SU-DHL-6 (cell line): ENCODE measurements around the gene TBC1D9B.

Experiments
- H2AFZ ChIP-seq: fragments of 200-600 bp; sonication (generic); 2 replicates; pipeline ENCODE4 v1.6.1; 2014; ENCODE audit warnings: low read depth, mild to moderate bottlenecking, moderate library complexity, mixed read lengths, antibody characterized with exemption, low read length; ENCODE audit not compliant: severe bottlenecking
- H3F3A ChIP-seq: fragments of 200-600 bp; shearing (Covaris generic); 2 replicates; pipeline ENCODE4 v1.6.0; 2016; ENCODE audit warnings: antibody characterized with exemption, mild to moderate bottlenecking; ENCODE audit not compliant: insufficient read depth
- H3K27ac ChIP-seq: fragments of 200-600 bp; sonication (generic); 2 replicates; pipeline ENCODE4 v1.5.1; 2016; ENCODE audit warnings: low read depth, mild to moderate bottlenecking, low read length, moderate library complexity, mixed read lengths
- H3K27me3 ChIP-seq: fragments of 200-600 bp; sonication (generic), shearing (Covaris generic); 2 replicates; pipeline ENCODE4 v1.6.0; 2014; ENCODE audit warnings: mild to moderate bottlenecking, low read length
- H3K36me3 ChIP-seq: fragments of 200-600 bp; sonication (generic); 2 replicates; pipeline ENCODE4 v1.6.1; 2014; ENCODE audit warnings: mild to moderate bottlenecking, low read length, mixed read lengths
- H3K4me2 ChIP-seq: fragments of 300-600, 200-600 bp; shearing (Covaris generic), sonication (generic); 2 replicates; pipeline ENCODE4 v1.6.0; 2014; ENCODE audit warnings: low read length, low read depth, mild to moderate bottlenecking; ENCODE audit not compliant: poor library complexity, severe bottlenecking
- H3K4me3 ChIP-seq: fragments of 200-600 bp; sonication (generic); 2 replicates; pipeline ENCODE4 v1.5.1; 2014; ENCODE audit warnings: antibody characterized with exemption, low read length, mild to moderate bottlenecking, mixed read lengths; ENCODE audit not compliant: insufficient read depth, poor library complexity, severe bottlenecking
- H3K79me2 ChIP-seq: fragments of 200-600 bp; sonication (generic); 2 replicates; pipeline ENCODE4 v1.6.1; 2014; ENCODE audit warnings: mild to moderate bottlenecking, low read length, moderate library complexity; ENCODE audit not compliant: insufficient read depth
- H3K9ac ChIP-seq: fragments of 200-600 bp; sonication (generic); 2 replicates; pipeline ENCODE4 v1.7.0; 2014; ENCODE audit warnings: mild to moderate bottlenecking, low read length
- H3K9me2 ChIP-seq: fragments of 200-600 bp; sonication (generic); replicated peaks from 2 replicates; pipeline ENCODE4 v1.6.1; 2014; ENCODE audit warnings: low read length; ENCODE audit not compliant: insufficient read depth
- H3K9me3 ChIP-seq: fragments of 200-600 bp; sonication (generic); 2 replicates; pipeline ENCODE4 v1.6.1; 2014; ENCODE audit warnings: low read length, mixed read lengths; ENCODE audit not compliant: insufficient read depth
- H4K20me1 ChIP-seq: fragments of 200-600 bp; sonication (generic); 2 replicates; pipeline ENCODE4 v1.6.1; 2014; ENCODE audit warnings: low read depth, mild to moderate bottlenecking, antibody characterized with exemption, low read length, moderate library complexity, mixed read lengths
- EZH2phosphoT487 ChIP-seq: fragments of 200-600 bp; sonication (generic), shearing (Covaris generic); conservative IDR thresholded peaks from 2 replicates; pipeline ENCODE4 v1.6.1; 2018; ENCODE audit warnings: mild to moderate bottlenecking, antibody characterized with exemption, low read length, moderate library complexity, mixed read lengths
- TF ChIP-seq, protein P1 (sequence below): fragments of 200-600 bp; sonication (generic); IDR thresholded peaks from one replicate; pipeline ENCODE4 v1.5.1; 2017; ENCODE audit warnings: antibody characterized with exemption, mild to moderate bottlenecking, low read length, moderate library complexity; ENCODE audit not compliant: insufficient read depth, poor library complexity, severe bottlenecking

The TBC1D9B gene

DNA sequence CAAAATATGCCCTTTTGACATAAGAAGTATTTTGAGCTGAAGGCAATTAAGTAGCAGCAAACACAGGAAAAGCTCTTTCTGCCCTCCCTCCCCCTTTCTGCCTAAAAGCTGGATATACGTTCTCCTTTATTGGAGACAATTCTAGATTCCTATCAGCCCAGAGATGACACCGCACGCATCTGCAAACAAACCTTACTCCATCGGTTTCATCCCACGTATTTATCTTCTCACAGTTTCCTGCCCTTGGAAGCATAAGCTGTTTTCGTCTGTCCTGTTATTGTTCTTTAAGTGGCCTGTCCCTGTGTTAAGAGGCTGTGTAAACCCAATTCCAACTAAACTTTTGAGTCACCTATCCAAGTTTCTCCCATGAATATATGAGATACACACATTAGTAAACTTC is 11.8 kb downstream of the TBC1D9B start:
- Histone ChIP-seq H3K79me2 (no peaks in the 10 kb centered on the region), H2AFZ (no peak overlapping the region), H3F3A (no peaks in the 10 kb centered on the region), H3K4me3 (no peak overlapping the region), H3K36me3 (peaks cover 9% of the 10 kb centered on the region; the same call in 1 of the 2 replicates), H3K27ac (no peak overlapping the region), H4K20me1 (no peaks in the 10 kb centered on the region), H3K9me2 (no peaks in the 10 kb centered on the region), H3K9me3 (no peaks in the 10 kb centered on the region), H3K27me3 (no peaks in the 10 kb centered on the region), H3K4me2 (no peak overlapping the region), H3K9ac (no peak overlapping the region)
- TF ChIP-seq EZH2phosphoT487 = no peak
- TF ChIP-seq, protein P1, sequence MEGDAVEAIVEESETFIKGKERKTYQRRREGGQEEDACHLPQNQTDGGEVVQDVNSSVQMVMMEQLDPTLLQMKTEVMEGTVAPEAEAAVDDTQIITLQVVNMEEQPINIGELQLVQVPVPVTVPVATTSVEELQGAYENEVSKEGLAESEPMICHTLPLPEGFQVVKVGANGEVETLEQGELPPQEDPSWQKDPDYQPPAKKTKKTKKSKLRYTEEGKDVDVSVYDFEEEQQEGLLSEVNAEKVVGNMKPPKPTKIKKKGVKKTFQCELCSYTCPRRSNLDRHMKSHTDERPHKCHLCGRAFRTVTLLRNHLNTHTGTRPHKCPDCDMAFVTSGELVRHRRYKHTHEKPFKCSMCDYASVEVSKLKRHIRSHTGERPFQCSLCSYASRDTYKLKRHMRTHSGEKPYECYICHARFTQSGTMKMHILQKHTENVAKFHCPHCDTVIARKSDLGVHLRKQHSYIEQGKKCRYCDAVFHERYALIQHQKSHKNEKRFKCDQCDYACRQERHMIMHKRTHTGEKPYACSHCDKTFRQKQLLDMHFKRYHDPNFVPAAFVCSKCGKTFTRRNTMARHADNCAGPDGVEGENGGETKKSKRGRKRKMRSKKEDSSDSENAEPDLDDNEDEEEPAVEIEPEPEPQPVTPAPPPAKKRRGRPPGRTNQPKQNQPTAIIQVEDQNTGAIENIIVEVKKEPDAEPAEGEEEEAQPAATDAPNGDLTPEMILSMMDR = no peak

DNA sequence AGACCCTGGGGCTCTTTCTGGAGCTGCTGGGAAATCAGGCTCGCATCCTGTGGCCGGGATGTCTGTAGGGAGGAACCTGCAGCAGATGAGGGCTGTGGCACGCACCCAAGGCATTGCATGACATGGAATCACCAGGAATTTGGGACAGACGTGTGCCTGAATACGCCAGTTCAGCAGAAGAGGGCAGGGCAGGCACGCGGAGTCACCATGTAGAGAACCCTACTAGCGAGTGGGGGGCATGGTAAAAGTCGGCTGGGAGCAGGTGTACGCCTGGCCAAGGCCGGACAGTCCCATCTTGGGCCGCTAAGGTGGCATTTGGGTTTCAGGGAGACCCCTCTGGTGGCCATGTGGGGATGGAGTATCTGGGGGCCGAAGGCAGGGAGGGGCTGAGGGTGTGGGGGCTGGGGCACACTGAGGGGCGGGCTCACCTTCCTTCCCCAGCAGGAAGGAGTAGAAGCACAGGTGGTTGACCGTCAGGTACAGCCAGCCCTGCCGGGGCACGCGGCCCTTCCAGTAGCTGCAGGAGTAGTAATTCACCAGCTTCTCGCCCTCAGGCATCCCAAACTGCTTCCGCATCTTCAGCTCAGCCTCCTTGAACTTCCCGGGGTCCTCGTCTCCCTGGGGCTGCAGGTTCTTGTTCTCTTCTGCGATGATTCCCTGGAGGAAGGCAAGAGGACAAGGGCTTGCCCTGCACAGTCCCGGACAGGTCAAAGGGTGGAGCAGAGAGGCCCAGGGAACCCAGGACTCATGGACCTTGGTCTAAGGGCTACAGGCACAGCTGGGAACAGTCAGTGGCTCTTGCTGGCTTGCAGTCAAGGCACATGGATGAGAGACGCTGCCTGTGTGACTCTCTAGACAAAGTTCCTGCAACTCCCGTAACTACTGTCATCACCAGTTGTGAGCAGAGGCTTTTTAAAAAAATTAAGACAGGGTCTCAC is 13.5 kb downstream of the TBC1D9B start:
- Histone ChIP-seq H3K27me3 (no peaks in the 10 kb centered on the region), H3K4me3 (no peak overlapping the region), H3K9ac (no peak overlapping the region), H4K20me1 (no peaks in the 10 kb centered on the region), H3K9me2 (no peaks in the 10 kb centered on the region), H3K9me3 (no peaks in the 10 kb centered on the region), H3K4me2 (no peak overlapping the region), H3K36me3 (peaks cover 8% of the 10 kb centered on the region; the same call in 1 of the 2 replicates), H3K79me2 (no peaks in the 10 kb centered on the region), H3K27ac (no peak overlapping the region), H2AFZ (no peak overlapping the region), H3F3A (no peaks in the 10 kb centered on the region)
- TF ChIP-seq, protein P1 = no peak
- no peak for TF ChIP-seq EZH2phosphoT487

DNA sequence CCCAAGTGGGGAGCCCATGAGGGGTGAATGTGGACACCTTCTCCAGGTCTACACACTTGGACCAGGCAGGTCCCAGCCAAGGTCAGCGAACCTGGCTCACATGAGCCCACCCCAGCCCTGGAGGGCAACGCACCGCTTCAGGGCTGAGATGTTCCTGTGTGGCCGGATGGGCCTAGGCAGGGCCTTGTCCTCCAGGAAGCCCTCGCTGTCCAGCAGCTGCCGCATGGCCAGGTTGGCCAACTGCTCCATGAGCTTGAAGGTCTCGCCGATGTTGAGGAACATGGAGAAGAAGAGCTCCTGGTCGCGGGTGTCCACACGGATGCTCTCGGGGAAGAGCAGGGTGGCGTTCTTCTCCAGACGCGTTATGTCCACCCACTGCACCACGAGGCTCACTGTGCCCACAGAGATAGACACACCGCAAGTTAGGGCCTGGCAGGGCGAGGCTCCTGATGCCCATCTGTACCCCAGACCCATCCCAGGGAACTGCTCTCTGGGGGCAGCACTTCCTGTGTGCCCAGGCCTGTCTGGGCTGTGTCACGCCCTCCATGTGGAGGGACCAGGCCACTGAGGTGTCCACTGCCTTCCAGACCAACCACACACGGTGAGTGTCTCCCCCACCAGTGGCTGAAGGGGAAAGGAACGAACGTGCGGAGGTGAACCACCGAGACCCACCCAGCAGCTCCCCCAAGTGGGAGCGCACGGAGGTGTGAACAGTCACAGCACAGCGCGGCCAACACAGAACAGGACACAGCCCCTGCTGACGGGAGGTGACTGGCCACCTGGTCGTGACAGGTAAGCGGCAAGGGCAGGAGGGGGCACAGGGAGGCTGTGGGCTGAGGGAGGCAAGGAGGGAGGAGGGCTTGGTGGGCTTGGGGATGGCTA is 14.4 kb downstream of the TBC1D9B start:
- Histone ChIP-seq H3K36me3 (0 out of 2 replicates have a peak, but pooled peaks cover 2% of the 10 kb centered on the region), H3K27me3 (no peaks in the 10 kb centered on the region), H4K20me1 (no peaks in the 10 kb centered on the region), H3F3A (no peaks in the 10 kb centered on the region), H3K79me2 (no peaks in the 10 kb centered on the region), H3K27ac (no peak overlapping the region), H3K4me2 (no peak overlapping the region), H3K9me2 (no peaks in the 10 kb centered on the region), H3K9me3 (no peaks in the 10 kb centered on the region), H3K4me3 (no peak overlapping the region), H3K9ac (no peak overlapping the region), H2AFZ (no peak overlapping the region)
- TF ChIP-seq, protein P1 = no peak
- TF ChIP-seq EZH2phosphoT487 = no peak
